K562 (cell line): ENCODE measurements around the gene SETX. TPM values are rescaled to one million over a fixed set of nuclear protein-coding genes. Genes with fewer than 3 reads are reported as not detected.
A peak's percentile ranks its signal among the peaks of the same experiment; 100 is the strongest.

Experiments used
- ATAC-seq: fragments of 200-7000 bp; cut with Tn5 transposase; 3 replicates; pipeline ENCODE4 v1.9.1; 2020; ENCODE audit warnings: moderate library complexity
- BruUV-seq: library from RNA; stranded (reverse); fragments of 400-500 nt; replicated peaks from 2 replicates; lab custom pipeline; 2021; lab: Mats Ljungman, UMichigan
- CTCF ChIA-PET: fragments of 300-600 bp; formaldehyde crosslinking; extraction: SDS; loops from one replicate; lab custom pipeline; 2021; ENCODE audit warnings: low intra/inter-chr PET ratio; lab: Yijun Ruan, JAX
- POLR2A ChIA-PET: fragments of 300-600, 350-650 bp; sonication (Branson Sonifier 250); formaldehyde crosslinking; extraction: SDS; loops from one replicate; lab custom pipeline; 2021; ENCODE audit warnings: antibody characterized with exemption, inconsistent platforms; lab: Yijun Ruan, JAX
- DNase-seq, 4 experiments: peaks; one replicate each; pipeline versions ENCODE4 v3.0.0 to v3.0.0-alpha.2; 2011 to 2018; ENCODE audit warnings: low spot score in 3 of 4, mixed read lengths in 3 of 4; ENCODE audit errors: extremely low read depth in 1 of 4
- FAIRE-seq: peaks from 2 replicates; lab custom pipeline; 2011; peaks lifted over from hg19 to GRCh38; lab: Jason Lieb, UNC
- H2AFZ ChIP-seq: 2 replicates; pipeline ENCODE4 v1.6.0; 2011; ENCODE audit warnings: low read depth, low read length, control low read depth, inconsistent platforms
- H3K27ac ChIP-seq: fragments of 200-600 bp; 3 replicates; pipeline ENCODE4 v1.8.0; 2011; ENCODE audit warnings: low read depth, mild to moderate bottlenecking, control low read depth, inconsistent platforms, low read length, moderate library complexity, mixed read lengths; ENCODE audit errors: extremely low read depth
- H3K27me3 ChIP-seq, 2 experiments: fragments of 300-600 bp in 1 of 2; 2 replicates in 1 of 2; 3 replicates in 1 of 2; pipeline versions ENCODE4 v1.6.0 to v1.8.0; 2011; ENCODE audit warnings: inconsistent platforms in 2 of 2, low read length in 2 of 2, mild to moderate bottlenecking in 1 of 2, mixed read lengths in 1 of 2, moderate library complexity in 1 of 2; ENCODE audit not compliant: control insufficient read depth in 2 of 2, insufficient read depth in 2 of 2
- H3K36me3 ChIP-seq: fragments of 300-600 bp; 3 replicates; pipeline ENCODE4 v1.8.0; 2011; ENCODE audit warnings: mild to moderate bottlenecking, low read length, inconsistent platforms; ENCODE audit not compliant: control insufficient read depth, insufficient read depth
- H3K4me1 ChIP-seq, 2 experiments: fragments of 200-600 bp in 1 of 2; replicated peaks in 1 of 2; 2 replicates in 1 of 2; 3 replicates in 1 of 2; pipeline versions ENCODE4 v1.5.1 to v1.8.0; 2011; ENCODE audit warnings: inconsistent platforms in 2 of 2, low read length in 2 of 2, mild to moderate bottlenecking in 1 of 2, mixed read lengths in 1 of 2, moderate library complexity in 1 of 2; ENCODE audit not compliant: control insufficient read depth in 2 of 2, insufficient read depth in 2 of 2
- H3K4me2 ChIP-seq: 2 replicates; pipeline ENCODE4 v1.6.1; 2011; ENCODE audit warnings: low read length, control low read depth, inconsistent platforms, mixed read lengths; ENCODE audit not compliant: insufficient read depth
- H3K4me3 ChIP-seq: fragments of 200-600 bp; sonication (generic), shearing (Covaris generic); 2 replicates; pipeline ENCODE4 v1.5.1; 2016; ENCODE audit warnings: control low read depth, inconsistent platforms
- H3K79me2 ChIP-seq: fragments of 200-600 bp; 3 replicates; pipeline ENCODE4 v1.8.0; 2011; ENCODE audit warnings: low read length, inconsistent platforms; ENCODE audit not compliant: control insufficient read depth, insufficient read depth
- H3K9ac ChIP-seq, 2 experiments: 2 replicates each; pipeline versions ENCODE4 v1.6.0 to v1.6.1; 2011; ENCODE audit warnings: low read depth in 2 of 2, low read length in 2 of 2, control low read depth in 1 of 2, inconsistent platforms in 1 of 2, mild to moderate bottlenecking in 1 of 2, mixed read lengths in 1 of 2; ENCODE audit not compliant: insufficient read depth in 1 of 2
- H3K9me1 ChIP-seq: one replicate; pipeline ENCODE4 v1.6.0; 2011; ENCODE audit warnings: inconsistent platforms, mild to moderate bottlenecking, low read length, moderate library complexity; ENCODE audit not compliant: control insufficient read depth, insufficient read depth
- H3K9me3 ChIP-seq: replicated peaks from 2 replicates; pipeline ENCODE4 v1.5.1; 2011; ENCODE audit warnings: low read depth, low read length, inconsistent platforms; ENCODE audit not compliant: control insufficient read depth, insufficient read depth
- H4K20me1 ChIP-seq: replicated peaks from 2 replicates; pipeline ENCODE4 v1.6.1; 2011; ENCODE audit warnings: low read length, inconsistent platforms, mixed read lengths; ENCODE audit not compliant: control insufficient read depth, insufficient read depth
- FOXK1 ChIP-seq: sonication (generic); formaldehyde crosslinking; IDR thresholded peaks from 2 replicates; pipeline ENCODE4 v1.8.0; 2022; ENCODE audit warnings: missing genetic modification reagents, mild to moderate bottlenecking, borderline replicate concordance
- MEIS2 ChIP-seq: fragments of 450-650 bp; IDR thresholded peaks from 2 replicates; pipeline ENCODE4 v1.6.1; 2014; ENCODE audit warnings: mild to moderate bottlenecking; ENCODE audit not compliant: partially characterized antibody
- TAF9B ChIP-seq: fragments of 450-650 bp; IDR thresholded peaks from 2 replicates; pipeline ENCODE4 v1.6.1; 2018; ENCODE audit warnings: mild to moderate bottlenecking; ENCODE audit not compliant: partially characterized antibody
- WGBS: fragments of 100-300 bp; shearing (Covaris generic); methylation state at CpG from one replicate; pipeline ENCODE4 v1.1.6; 2016; ENCODE audit warnings: low coverage, mixed read lengths; ENCODE audit not compliant: insufficient coverage; ENCODE audit errors: missing lambda C conversion rate; 5-methylcytosine and 5-hydroxymethylcytosine counted together
- in situ Hi-C: fragments of 300-500 bp; cut with MboI; formaldehyde crosslinking; loops from 4 replicates; pipeline ENCODE4 v1.15.0; 2018; ENCODE audit warnings: inconsistent platforms, mixed read lengths
- intact Hi-C: fragments of 100-400 bp; cut with micrococcal nuclease; formaldehyde crosslinking; loops from 2 replicates; pipeline ENCODE4 v1.14.2; 2022
- polyA plus RNA-seq, 8 experiments: library from polyadenylated mRNA; depleted of rRNA in 4 of 8; stranded (reverse) in 5 of 8; unstranded in 3 of 8; fragments of >200 nt; fragmentation: Nextera tagmentation in 2 of 8; fragmentation: Illumina TruSeq in 1 of 8; extraction: Ambion mirVana in 2 of 8; extraction: Trizol in 1 of 8; gene quantifications; 2 replicates each; pipeline versions ENCODE4 v1.2.1 to v1.2.3, GENCODE V29; 2011 to 2014; ENCODE audit warnings: inconsistent platforms in 1 of 8, missing spikeins in 1 of 8
- total RNA-seq, 7 experiments: library from RNA; depleted of rRNA in 6 of 7; stranded (reverse); fragments of >200 nt in 6 of 7; fragmentation: Illumina TruSeq in 2 of 7; extraction: Trizol in 2 of 7; gene quantifications; 2 replicates each; pipeline versions ENCODE4 v1.2.1 to v1.2.3, GENCODE V29; 2011 to 2021; ENCODE audit warnings: low replicate concordance in 1 of 7

Gene SETX
- total and polyA plus RNA-seq, 9 of the 15 experiments (the other 6 are each of a cell fraction or from before 2014, with no cell fraction given), result 8.7 to 45.7 (median 28.7) TPM

DNA sequence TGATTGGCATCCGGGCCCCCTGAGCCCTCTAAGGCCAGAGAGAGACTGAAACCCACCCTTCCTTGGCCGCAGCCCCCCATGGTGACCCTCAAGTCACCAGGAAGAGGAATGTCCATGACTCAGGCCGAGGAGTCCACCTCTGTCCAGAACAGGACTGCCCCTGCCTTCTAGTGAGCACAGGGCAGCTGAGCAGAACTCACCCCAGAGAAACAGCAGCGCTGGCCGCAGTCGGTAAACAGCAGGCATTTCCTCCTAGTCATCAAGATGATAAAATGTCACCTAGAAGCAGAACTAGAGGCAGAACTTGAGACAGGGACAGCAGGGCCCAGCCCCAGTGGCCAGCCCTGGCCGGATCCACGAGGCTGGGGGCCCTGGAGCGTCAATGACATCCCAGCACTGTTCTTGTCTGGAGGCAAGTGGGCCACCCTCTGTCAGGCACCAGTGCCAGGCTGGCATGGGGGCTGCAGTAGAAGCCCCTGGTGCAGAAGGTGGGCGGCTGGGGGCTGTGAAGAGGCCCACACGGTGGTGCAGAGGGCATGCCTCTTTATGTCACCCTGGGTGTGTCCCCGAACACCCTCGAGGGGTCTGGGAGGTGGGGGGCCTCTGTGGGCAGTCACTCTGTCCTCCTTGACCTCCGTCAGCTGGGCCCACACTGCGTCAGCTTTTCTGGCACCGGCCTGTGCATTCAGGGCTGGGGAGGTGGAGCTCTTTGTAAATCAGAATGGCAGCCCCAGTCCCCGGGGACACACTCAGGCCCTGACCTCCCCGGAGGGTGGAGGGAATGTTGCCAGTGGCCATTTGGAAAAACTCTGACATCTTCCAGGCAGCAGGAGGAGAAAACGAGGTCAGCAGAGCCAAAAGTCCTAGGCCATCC, 110.0 kb downstream of the SETX start:
- ATAC-seq (no peak), FAIRE-seq (no peak), DNase-seq (no peak)
- peaks cover 19 to 68% of the 10 kb centered on the region in 2 experiments for H3K27me3 ChIP-seq
- CTCF ChIA-PET, result no interaction called here
- no peak overlapping the region for H3K27ac ChIP-seq
- H3K36me3 ChIP-seq, result no peaks in the 10 kb centered on the region
- peak overlapping the region in 1 of 2 experiments; percentile 7; a peak in 1 of 4 replicates for H3K9ac ChIP-seq
- H3K9me1 ChIP-seq, result no peaks in the 10 kb centered on the region
- H3K4me1 ChIP-seq, result peaks cover 0 to 39% of the 10 kb centered on the region in 2 experiments; a peak in 4 of 5 replicates
- in situ Hi-C loops (no loop called here), intact Hi-C loops (no loop called here)
- H3K9me3 ChIP-seq, result no peaks in the 10 kb centered on the region
- no peak for TF ChIP-seq TAF9B
- TF ChIP-seq FOXK1 (CRISPR knock-in tag), result 0 out of 2 replicates have a peak, but pooled peaks have one; percentile 37
- peak; percentile 25 for TF ChIP-seq MEIS2
- H2AFZ ChIP-seq, result no peak overlapping the region
- BruUV-seq, result no TSS peak
- H4K20me1 ChIP-seq, result peaks cover 3% of the 10 kb centered on the region; the same call in 1 of the 2 replicates
- no peaks in the 10 kb centered on the region for H3K79me2 ChIP-seq
- no peak overlapping the region for H3K4me3 ChIP-seq
- WGBS, result 6% methylated on average over 19 of the region's 19 CpGs
- POLR2A ChIA-PET, result no interaction called here
- H3K4me2 ChIP-seq, result no peak overlapping the region
